Measurements from ENCODE around the gene DDX10.

DNA sequence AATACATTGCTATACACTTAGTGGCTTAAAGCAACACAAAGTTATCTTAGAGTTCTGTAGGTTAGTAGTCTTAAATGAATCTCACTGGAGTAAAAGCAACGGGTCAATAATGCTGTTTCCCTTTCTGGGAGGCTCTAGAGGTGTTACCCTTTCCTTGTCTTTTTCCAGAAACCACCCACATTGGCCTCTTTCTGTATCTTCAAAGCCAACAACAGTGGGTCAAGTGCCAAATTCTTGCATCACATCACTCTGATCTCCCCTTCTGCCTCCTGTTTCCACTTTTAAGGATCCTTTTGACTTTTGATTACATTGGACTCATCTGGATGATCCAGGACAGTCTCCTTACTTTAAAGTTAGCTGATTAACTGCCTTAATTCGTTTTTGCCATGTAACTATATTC lies 93.6 kb downstream of the DDX10 start:
- TF ChIP-seq, protein P1, sequence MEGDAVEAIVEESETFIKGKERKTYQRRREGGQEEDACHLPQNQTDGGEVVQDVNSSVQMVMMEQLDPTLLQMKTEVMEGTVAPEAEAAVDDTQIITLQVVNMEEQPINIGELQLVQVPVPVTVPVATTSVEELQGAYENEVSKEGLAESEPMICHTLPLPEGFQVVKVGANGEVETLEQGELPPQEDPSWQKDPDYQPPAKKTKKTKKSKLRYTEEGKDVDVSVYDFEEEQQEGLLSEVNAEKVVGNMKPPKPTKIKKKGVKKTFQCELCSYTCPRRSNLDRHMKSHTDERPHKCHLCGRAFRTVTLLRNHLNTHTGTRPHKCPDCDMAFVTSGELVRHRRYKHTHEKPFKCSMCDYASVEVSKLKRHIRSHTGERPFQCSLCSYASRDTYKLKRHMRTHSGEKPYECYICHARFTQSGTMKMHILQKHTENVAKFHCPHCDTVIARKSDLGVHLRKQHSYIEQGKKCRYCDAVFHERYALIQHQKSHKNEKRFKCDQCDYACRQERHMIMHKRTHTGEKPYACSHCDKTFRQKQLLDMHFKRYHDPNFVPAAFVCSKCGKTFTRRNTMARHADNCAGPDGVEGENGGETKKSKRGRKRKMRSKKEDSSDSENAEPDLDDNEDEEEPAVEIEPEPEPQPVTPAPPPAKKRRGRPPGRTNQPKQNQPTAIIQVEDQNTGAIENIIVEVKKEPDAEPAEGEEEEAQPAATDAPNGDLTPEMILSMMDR (IDR thresholded peaks at IDR 0.05) = no peak
- no peak for TF ChIP-seq ZFX (IDR thresholded peaks at IDR 0.05; ENCODE audit: borderline replicate concordance)
